ENCODE measurements around the gene LDHA. TPM values are rescaled to one million over a fixed set of nuclear protein-coding genes. Genes with fewer than 3 reads are reported as not detected.

Gene LDHA
- total and polyA plus RNA-seq, 9 of the 15 experiments (the other 6 are each of a cell fraction or from before 2014, with no cell fraction given) = 535 to 3,001 (median 926) TPM

DNA sequence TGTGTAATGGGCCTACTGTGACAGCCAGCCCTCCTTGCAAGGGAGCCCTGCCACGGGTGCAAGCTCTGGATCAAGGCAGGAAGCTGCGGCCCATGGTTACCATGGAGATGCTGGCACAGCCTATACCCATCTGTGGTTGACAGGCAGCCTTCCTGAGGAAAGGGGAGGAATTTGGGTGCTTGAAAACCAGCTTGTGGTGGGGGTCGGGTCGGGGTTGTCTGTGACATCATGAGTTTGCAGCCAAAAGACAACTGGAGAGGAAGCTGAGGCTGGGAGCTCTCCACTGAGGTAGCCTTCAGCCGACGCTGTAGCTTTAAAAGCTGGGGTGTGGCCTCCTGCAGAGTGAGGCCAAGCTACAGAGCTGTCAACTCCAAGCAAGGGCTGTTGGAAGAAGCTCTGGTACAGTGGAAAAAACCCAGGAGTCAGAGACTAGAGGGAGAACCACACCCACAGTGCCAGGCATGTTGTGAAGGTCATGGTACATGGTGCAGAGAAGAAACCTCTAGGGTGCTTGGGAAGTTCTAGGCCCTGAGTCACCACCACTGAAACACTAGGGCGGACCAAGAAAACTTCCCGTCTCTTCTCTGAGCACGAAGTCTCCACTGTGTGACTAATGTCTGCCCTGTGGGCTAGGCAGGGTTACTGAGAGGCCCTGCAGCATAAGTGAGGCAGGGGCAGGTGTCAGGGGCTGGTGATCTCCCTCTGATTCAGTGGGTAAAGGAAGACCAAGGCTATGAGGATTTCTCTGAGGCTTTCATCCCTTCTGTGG lies 10.8 kb upstream of the LDHA start (continued):
- TF ChIP-seq BACH1 (tag; IDR thresholded peaks at IDR 0.05) (peak; percentile 51; the same call in 1 of the 2 replicates), NFE2 (IDR thresholded peaks at IDR 0.05; ENCODE audit: low read depth) (no peak), NFRKB (IDR thresholded peaks at IDR 0.05; ENCODE audit: low read depth) (no peak; the same call in 1 of the 2 replicates), ZBTB11 (CRISPR knock-in tag; IDR thresholded peaks at IDR 0.05) (peak in 1 of 3 experiments; percentile 39; a peak in 1 of 6 replicates), ZNF449 (CRISPR knock-in tag; IDR thresholded peaks at IDR 0.05) (no peak), BCLAF1 (IDR thresholded peaks at IDR 0.05; ENCODE audit: borderline replicate concordance in 1 of 2, control insufficient read depth in 1 of 2, low read depth in 2 of 2, low read length in 1 of 2) (no peak), GATAD2A (IDR thresholded peaks at IDR 0.05) (no peak), ZNF253 (CRISPR knock-in tag; conservative IDR thresholded peaks at IDR 0.05) (no peak)
- TF ChIP-seq, protein P1, sequence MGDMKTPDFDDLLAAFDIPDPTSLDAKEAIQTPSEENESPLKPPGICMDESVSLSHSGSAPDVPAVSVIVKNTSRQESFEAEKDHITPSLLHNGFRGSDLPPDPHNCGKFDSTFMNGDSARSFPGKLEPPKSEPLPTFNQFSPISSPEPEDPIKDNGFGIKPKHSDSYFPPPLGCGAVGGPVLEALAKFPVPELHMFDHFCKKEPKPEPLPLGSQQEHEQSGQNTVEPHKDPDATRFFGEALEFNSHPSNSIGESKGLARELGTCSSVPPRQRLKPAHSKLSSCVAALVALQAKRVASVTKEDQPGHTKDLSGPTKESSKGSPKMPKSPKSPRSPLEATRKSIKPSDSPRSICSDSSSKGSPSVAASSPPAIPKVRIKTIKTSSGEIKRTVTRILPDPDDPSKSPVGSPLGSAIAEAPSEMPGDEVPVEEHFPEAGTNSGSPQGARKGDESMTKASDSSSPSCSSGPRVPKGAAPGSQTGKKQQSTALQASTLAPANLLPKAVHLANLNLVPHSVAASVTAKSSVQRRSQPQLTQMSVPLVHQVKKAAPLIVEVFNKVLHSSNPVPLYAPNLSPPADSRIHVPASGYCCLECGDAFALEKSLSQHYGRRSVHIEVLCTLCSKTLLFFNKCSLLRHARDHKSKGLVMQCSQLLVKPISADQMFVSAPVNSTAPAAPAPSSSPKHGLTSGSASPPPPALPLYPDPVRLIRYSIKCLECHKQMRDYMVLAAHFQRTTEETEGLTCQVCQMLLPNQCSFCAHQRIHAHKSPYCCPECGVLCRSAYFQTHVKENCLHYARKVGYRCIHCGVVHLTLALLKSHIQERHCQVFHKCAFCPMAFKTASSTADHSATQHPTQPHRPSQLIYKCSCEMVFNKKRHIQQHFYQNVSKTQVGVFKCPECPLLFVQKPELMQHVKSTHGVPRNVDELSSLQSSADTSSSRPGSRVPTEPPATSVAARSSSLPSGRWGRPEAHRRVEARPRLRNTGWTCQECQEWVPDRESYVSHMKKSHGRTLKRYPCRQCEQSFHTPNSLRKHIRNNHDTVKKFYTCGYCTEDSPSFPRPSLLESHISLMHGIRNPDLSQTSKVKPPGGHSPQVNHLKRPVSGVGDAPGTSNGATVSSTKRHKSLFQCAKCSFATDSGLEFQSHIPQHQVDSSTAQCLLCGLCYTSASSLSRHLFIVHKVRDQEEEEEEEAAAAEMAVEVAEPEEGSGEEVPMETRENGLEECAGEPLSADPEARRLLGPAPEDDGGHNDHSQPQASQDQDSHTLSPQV (IDR thresholded peaks at IDR 0.05) = peak; percentile 52; the same call in 1 of the 2 replicates
- TF ChIP-seq, protein P2, sequence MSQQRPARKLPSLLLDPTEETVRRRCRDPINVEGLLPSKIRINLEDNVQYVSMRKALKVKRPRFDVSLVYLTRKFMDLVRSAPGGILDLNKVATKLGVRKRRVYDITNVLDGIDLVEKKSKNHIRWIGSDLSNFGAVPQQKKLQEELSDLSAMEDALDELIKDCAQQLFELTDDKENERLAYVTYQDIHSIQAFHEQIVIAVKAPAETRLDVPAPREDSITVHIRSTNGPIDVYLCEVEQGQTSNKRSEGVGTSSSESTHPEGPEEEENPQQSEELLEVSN (IDR thresholded peaks at IDR 0.05; ENCODE audit: borderline replicate concordance in 1 of 2, extremely low read depth in 1 of 2, insufficient read depth in 1 of 2, insufficient read length in 1 of 2, low read depth in 1 of 2, low read length in 1 of 2, poor library complexity in 1 of 2, severe bottlenecking in 1 of 2) = peak in 1 of 2 experiments; percentile 6
